ENCODE measurements around the gene MCOLN2. TPM values are rescaled to one million over a fixed set of nuclear protein-coding genes. Genes with fewer than 3 reads are reported as not detected.

MCOLN2 gene
- total RNA-seq, 1 experiment from 2014 or later, result not detected

DNA sequence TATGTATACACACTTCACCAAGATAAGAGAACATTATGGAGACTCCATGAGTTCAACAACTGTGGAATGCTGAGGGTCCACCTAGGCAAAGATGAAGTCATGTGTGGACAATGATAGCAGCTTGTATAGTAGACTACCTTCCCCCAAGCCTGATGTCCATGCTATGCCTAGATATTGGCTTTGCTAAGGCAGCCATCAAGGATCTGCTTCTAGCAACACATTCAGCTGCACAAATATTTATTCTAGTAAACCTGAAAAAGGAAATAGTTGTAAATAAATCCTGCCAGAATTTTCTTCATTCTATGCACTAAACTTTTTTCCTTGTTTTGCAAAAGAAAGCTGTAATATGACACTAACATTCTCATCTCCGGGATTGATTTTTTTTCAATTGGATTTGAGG is 96.9 kb downstream of the MCOLN2 start:
- H3K36me3 ChIP-seq (ENCODE audit: low read depth), result no peaks in the 10 kb centered on the region
- no peaks in the 10 kb centered on the region for H3K4me1 ChIP-seq (replicated peaks; ENCODE audit: insufficient read depth)
- no peak overlapping the region for H3K27ac ChIP-seq
- H3F3A ChIP-seq (ENCODE audit: insufficient read depth, low read depth), result no peaks in the 10 kb centered on the region
- BruUV-seq (replicated peaks), result no TSS peak
- no peaks in the 10 kb centered on the region for H4K20me1 ChIP-seq (ENCODE audit: insufficient read depth)
- ChIA-PET CTCF (no interaction called here), POLR2A (ENCODE audit: unreplicated experiment) (no interaction called here)
- no peak for DNase-seq
- no peak overlapping the region for H2AFZ ChIP-seq
- H3K27me3 ChIP-seq (ENCODE audit: insufficient read depth, low read depth), result no peaks in the 10 kb centered on the region
- TF ChIP-seq EZH2 (IDR thresholded peaks at IDR 0.05; ENCODE audit: low read depth), result no peak
- TF ChIP-seq, protein P1, sequence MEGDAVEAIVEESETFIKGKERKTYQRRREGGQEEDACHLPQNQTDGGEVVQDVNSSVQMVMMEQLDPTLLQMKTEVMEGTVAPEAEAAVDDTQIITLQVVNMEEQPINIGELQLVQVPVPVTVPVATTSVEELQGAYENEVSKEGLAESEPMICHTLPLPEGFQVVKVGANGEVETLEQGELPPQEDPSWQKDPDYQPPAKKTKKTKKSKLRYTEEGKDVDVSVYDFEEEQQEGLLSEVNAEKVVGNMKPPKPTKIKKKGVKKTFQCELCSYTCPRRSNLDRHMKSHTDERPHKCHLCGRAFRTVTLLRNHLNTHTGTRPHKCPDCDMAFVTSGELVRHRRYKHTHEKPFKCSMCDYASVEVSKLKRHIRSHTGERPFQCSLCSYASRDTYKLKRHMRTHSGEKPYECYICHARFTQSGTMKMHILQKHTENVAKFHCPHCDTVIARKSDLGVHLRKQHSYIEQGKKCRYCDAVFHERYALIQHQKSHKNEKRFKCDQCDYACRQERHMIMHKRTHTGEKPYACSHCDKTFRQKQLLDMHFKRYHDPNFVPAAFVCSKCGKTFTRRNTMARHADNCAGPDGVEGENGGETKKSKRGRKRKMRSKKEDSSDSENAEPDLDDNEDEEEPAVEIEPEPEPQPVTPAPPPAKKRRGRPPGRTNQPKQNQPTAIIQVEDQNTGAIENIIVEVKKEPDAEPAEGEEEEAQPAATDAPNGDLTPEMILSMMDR (conservative IDR thresholded peaks at IDR 0.05), result no peak
- no peak overlapping the region for H3K4me3 ChIP-seq
- no peaks in the 10 kb centered on the region for H3K9me2 ChIP-seq (ENCODE audit: insufficient read depth)
- H3K9me3 ChIP-seq (ENCODE audit: insufficient read depth, low read depth), result peaks cover 5% of the 10 kb centered on the region; the same call in 1 of the 2 replicates
- no peaks in the 10 kb centered on the region for H3K79me2 ChIP-seq (ENCODE audit: low read depth)
- intact Hi-C loops (cut with micrococcal nuclease; ENCODE audit: unreplicated experiment), result no loop called here
- H3K4me2 ChIP-seq, result no peak overlapping the region

DNA sequence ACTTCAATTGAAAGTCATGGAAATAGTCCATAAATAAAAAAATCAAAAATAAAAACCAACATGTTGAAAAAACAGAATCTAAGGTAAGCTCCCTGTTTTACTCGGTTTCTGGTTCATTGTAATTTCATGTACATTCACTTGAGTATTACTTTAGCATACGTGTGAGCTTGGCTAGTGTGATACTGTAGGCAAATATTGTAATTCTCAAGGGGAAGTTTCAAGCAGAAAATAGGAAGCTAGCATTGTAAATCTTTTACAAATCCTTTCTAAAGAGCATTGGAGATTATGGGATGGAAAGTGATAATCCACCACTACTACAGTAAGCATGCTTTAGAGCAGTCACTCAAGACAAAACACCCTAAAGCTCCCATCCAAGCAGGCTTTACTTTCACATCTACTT is 100.6 kb downstream of the MCOLN2 start:
- DNase-seq, result no peak
- intact Hi-C loops (cut with micrococcal nuclease; ENCODE audit: unreplicated experiment), result no loop called here
- Histone ChIP-seq H3K4me3 (no peak overlapping the region), H3K4me2 (no peak overlapping the region), H3K36me3 (ENCODE audit: low read depth) (no peaks in the 10 kb centered on the region), H3K79me2 (ENCODE audit: low read depth) (no peaks in the 10 kb centered on the region), H3K4me1 (replicated peaks; ENCODE audit: insufficient read depth) (no peaks in the 10 kb centered on the region), H3K9me3 (ENCODE audit: insufficient read depth, low read depth) (no peaks in the 10 kb centered on the region), H3K9me2 (ENCODE audit: insufficient read depth) (no peaks in the 10 kb centered on the region), H4K20me1 (ENCODE audit: insufficient read depth) (no peaks in the 10 kb centered on the region), H2AFZ (no peak overlapping the region), H3F3A (ENCODE audit: insufficient read depth, low read depth) (no peaks in the 10 kb centered on the region), H3K27me3 (ENCODE audit: insufficient read depth, low read depth) (no peaks in the 10 kb centered on the region), H3K27ac (no peak overlapping the region)
- BruUV-seq (replicated peaks), result no TSS peak
- TF ChIP-seq EZH2 (IDR thresholded peaks at IDR 0.05; ENCODE audit: low read depth), result no peak
- TF ChIP-seq, protein P1 (conservative IDR thresholded peaks at IDR 0.05), result no peak
- CTCF ChIA-PET, result no interaction called here
- POLR2A ChIA-PET (ENCODE audit: unreplicated experiment), result no interaction called here

DNA sequence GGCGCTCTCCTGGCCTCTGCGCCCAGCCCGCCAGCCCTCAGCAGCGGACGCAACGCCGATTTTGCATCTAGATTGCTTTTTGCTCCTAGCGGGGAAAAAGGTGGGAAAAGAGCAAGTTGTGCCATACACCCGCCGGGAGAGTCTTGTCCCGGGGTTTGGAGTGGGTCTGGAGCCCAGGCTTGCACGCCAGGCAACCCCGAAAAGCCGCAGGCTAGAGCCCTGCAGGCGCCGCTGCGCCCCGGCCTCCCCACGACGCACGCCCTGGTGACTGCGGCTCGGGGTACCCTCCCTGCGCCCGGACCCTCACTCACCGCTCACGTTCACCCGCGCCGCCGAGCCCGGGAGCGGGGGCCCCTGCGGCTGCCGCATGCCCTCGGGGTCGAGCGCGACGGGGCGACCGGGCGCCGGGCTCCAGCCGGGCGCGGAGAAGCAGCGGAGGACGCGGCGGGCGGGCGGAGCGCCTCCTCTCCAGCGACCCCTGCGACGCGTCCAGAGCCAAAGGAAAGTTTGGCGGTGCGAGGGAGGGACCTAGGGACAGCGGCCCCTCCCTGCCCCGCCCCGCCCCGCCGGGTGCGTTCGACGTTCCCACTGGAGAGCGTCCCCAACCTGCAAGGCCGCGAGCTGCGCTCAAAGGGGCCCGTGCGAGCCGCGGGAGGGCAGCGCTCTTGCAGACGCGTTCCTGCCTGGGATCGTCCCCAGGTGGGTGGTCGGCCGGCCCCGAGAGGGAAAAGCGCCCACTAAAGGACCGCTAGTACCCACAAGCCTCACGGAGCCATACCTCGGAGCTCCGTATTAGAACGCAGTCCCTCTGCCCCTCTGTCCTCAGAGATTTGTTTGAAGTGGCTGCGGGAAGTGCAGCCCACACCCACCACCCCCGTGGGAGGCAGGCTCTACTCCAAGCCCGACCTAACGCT is 104.0 kb downstream of the MCOLN2 start, which contains the start of gene LPAR3:
LPAR3 (minus strand) TSS at position 502 of the 914 bp plus-strand sequence. CDS start 27,086 bp downstream, outside the sequence.
- no TSS peak for BruUV-seq (replicated peaks)
- CTCF ChIA-PET, result no interaction called here
- intact Hi-C loops (cut with micrococcal nuclease; ENCODE audit: unreplicated experiment), result no loop called here

More for the DNA sequence above, 104.0 kb downstream of the MCOLN2 start, which contains the start of gene LPAR3:
- no peaks in the 10 kb centered on the region for H3K27me3 ChIP-seq (ENCODE audit: insufficient read depth, low read depth)
- POLR2A ChIA-PET (ENCODE audit: unreplicated experiment), result no interaction called here
- H2AFZ ChIP-seq, result no peak within 1 kb of the TSS
- no peak for DNase-seq
- no peak within 1 kb of the TSS for H3K27ac ChIP-seq
- no peak within 1 kb of the TSS for H3K4me3 ChIP-seq
- H3K79me2 ChIP-seq (ENCODE audit: low read depth), result no peaks in the 10 kb centered on the region
- no peaks in the 10 kb centered on the region for H3K9me2 ChIP-seq (ENCODE audit: insufficient read depth)
- no peaks in the 10 kb centered on the region for H3K9me3 ChIP-seq (ENCODE audit: insufficient read depth, low read depth)
- no peak for TF ChIP-seq EZH2 (IDR thresholded peaks at IDR 0.05; ENCODE audit: low read depth)
- TF ChIP-seq, protein P1 (conservative IDR thresholded peaks at IDR 0.05), result no peak
- no peaks in the 10 kb centered on the region for H4K20me1 ChIP-seq (ENCODE audit: insufficient read depth)
- 0 out of 2 replicates have a peak, but pooled peaks cover 4% of the 10 kb centered on the region for H3K4me1 ChIP-seq (replicated peaks; ENCODE audit: insufficient read depth)
- no peak within 1 kb of the TSS for H3K4me2 ChIP-seq
- H3F3A ChIP-seq (ENCODE audit: insufficient read depth, low read depth), result no peaks in the 10 kb centered on the region
- H3K36me3 ChIP-seq (ENCODE audit: low read depth), result no peaks in the 10 kb centered on the region

All from PC-9 (cell line).